ENCODE results near the gene IFT80. TPM values are rescaled to one million over a fixed set of nuclear protein-coding genes. Genes with fewer than 3 reads are reported as not detected.
"Not testable (repeated sequence)": the region's sequence is repeated elsewhere in the genome, so short reads cannot be mapped to it uniquely, and the experiment has no call there.

Gene IFT80
- total and polyA plus RNA-seq, 2 donors from 2014 or later, result 17.5 to 36.6 TPM

DNA sequence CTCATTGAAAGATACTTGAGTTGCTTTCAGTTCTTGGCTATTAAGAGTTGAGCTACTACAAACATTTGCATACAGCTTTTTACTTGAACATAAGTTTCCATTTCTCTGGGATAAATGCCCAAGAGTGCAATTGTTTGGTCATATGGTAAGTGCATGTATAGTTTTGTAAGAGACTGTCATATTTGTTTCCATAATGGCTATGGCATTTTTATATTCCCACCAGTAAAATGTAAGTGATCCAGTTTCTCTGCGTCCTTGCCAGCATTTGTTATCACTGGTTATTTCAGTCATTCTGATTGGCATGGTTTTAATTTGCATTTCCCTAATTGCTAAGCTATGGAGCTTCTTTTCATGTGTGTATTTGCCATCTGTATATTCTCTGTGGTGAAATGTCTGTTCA, 151.3 kb downstream of the IFT80 start:
- H3K9ac ChIP-seq (ENCODE audit: low read length in 3 of 3), result no peak overlapping the region
- H3K27ac ChIP-seq (ENCODE audit: low read depth in 2 of 2, low read length in 2 of 2), result no peak overlapping the region
- no peak for DNase-seq
- no peak for FAIRE-seq
- H3K4me3 ChIP-seq (ENCODE audit: low read length in 3 of 3), result no peak overlapping the region
- H3K27me3 ChIP-seq (ENCODE audit: control insufficient read depth, insufficient read depth, low read length), result no peaks in the 10 kb centered on the region
- no peaks in the 10 kb centered on the region for H3K9me3 ChIP-seq (ENCODE audit: control insufficient read depth in 2 of 3, insufficient read depth in 1 of 3, low read length in 3 of 3)
- TF ChIP-seq, protein P1, sequence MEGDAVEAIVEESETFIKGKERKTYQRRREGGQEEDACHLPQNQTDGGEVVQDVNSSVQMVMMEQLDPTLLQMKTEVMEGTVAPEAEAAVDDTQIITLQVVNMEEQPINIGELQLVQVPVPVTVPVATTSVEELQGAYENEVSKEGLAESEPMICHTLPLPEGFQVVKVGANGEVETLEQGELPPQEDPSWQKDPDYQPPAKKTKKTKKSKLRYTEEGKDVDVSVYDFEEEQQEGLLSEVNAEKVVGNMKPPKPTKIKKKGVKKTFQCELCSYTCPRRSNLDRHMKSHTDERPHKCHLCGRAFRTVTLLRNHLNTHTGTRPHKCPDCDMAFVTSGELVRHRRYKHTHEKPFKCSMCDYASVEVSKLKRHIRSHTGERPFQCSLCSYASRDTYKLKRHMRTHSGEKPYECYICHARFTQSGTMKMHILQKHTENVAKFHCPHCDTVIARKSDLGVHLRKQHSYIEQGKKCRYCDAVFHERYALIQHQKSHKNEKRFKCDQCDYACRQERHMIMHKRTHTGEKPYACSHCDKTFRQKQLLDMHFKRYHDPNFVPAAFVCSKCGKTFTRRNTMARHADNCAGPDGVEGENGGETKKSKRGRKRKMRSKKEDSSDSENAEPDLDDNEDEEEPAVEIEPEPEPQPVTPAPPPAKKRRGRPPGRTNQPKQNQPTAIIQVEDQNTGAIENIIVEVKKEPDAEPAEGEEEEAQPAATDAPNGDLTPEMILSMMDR (IDR thresholded peaks at IDR 0.05; ENCODE audit: borderline replicate concordance, extremely low read depth, insufficient read depth), result no peak
- H3K36me3 ChIP-seq (ENCODE audit: control insufficient read depth in 2 of 3, insufficient read depth in 3 of 3, low read length in 3 of 3), result no peaks in the 10 kb centered on the region
- no peaks in the 10 kb centered on the region for H3K4me1 ChIP-seq (ENCODE audit: control insufficient read depth in 2 of 3, insufficient read depth in 2 of 3, low read depth in 1 of 3, low read length in 3 of 3)
- intact Hi-C loops (cut with DNase I), result no loop called here

DNA sequence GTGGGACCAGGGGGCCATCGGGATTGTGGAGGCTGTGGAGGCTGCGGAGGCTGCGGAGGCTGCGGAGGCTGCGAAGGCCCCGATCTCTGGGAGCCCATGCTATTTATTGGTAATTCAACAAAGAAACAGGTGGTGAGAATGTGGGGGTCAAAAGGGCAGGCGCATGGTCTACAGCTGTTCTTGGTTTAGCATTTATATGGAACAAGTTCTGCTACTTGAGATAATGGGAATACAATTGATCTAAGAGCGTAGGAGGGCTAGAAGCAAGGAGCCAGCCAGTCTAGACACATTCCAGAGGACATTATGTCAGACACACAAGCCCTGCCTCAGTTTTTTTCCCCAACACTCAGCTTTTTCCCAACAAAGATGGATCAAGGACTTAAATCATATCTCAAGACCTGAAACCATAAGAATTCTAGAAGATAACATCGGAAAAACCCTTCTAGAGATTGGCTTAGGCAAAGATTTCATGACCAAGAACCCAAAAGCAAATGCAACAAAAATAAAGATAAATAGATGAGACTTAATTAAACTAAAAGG, 153.7 kb downstream of the IFT80 start:
- H3K36me3 ChIP-seq (ENCODE audit: control insufficient read depth in 2 of 3, insufficient read depth in 3 of 3, low read length in 3 of 3), result no peaks in the 10 kb centered on the region
- H3K9me3 ChIP-seq (ENCODE audit: control insufficient read depth in 2 of 3, insufficient read depth in 1 of 3, low read length in 3 of 3), result no peaks in the 10 kb centered on the region
- no peak overlapping the region for H3K9ac ChIP-seq (ENCODE audit: low read length in 3 of 3)
- H3K27ac ChIP-seq (ENCODE audit: low read depth in 2 of 2, low read length in 2 of 2), result no peak overlapping the region
- intact Hi-C loops (cut with DNase I), result no loop called here
- DNase-seq (no peak), FAIRE-seq (no peak)
- H3K4me3 ChIP-seq (ENCODE audit: low read length in 3 of 3), result no peak overlapping the region
- H3K4me1 ChIP-seq (ENCODE audit: control insufficient read depth in 2 of 3, insufficient read depth in 2 of 3, low read depth in 1 of 3, low read length in 3 of 3), result no peaks in the 10 kb centered on the region
- TF ChIP-seq, protein P1 (IDR thresholded peaks at IDR 0.05; ENCODE audit: borderline replicate concordance, extremely low read depth, insufficient read depth), result no peak
- no peaks in the 10 kb centered on the region for H3K27me3 ChIP-seq (ENCODE audit: control insufficient read depth, insufficient read depth, low read length)

DNA sequence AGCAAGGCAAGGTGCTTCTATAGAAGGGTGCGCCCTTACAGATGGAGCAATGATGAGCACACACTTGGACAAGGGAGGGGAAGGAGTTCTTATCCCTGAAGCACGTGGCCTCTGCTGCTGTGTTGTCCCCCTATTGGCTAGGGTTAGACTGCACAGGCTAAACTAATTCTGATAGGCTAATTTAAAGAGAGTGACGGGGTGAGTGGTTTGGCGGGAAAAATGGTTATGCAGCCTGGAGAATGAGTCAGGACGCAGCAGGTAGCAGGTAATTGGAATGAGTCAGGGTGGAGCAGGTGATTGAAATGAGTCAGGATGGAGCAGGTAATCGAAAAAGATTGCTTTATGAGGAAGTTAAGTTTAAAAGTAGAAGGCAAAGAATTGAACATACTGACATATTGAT, 158.3 kb downstream of the IFT80 start:
- H3K27me3 ChIP-seq (ENCODE audit: control insufficient read depth, insufficient read depth, low read length); H3K4me1 ChIP-seq (ENCODE audit: control insufficient read depth in 2 of 3, insufficient read depth in 2 of 3, low read depth in 1 of 3, low read length in 3 of 3); FAIRE-seq; DNase-seq; H3K27ac ChIP-seq (ENCODE audit: low read depth in 2 of 2, low read length in 2 of 2); H3K9me3 ChIP-seq (ENCODE audit: control insufficient read depth in 2 of 3, insufficient read depth in 1 of 3, low read length in 3 of 3); H3K9ac ChIP-seq (ENCODE audit: low read length in 3 of 3); intact Hi-C loops (cut with DNase I); H3K4me3 ChIP-seq (ENCODE audit: low read length in 3 of 3); H3K36me3 ChIP-seq (ENCODE audit: control insufficient read depth in 2 of 3, insufficient read depth in 3 of 3, low read length in 3 of 3): not testable (repeated sequence)

DNA sequence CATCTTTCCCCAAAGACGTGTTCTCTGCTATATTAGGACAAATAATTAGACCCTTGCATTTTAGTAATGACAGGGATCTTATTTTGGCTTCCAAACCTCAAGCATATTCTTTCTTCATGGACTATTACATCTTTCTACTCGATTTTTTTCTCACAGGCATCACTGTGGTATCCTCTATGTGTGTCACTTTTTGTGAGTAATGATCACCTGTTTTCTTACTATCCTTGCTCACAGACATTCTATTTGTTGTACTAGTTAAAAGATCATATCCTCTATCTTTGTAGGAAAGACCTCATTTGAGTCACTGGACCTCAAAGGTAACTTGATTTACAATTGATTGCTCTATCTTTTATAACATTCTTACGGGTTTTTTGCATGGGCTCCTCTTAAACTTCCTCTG, 167.0 kb downstream of the IFT80 start:
- Histone ChIP-seq H3K9ac (ENCODE audit: low read length in 3 of 3) (no peak overlapping the region), H3K4me1 (ENCODE audit: control insufficient read depth in 2 of 3, insufficient read depth in 2 of 3, low read depth in 1 of 3, low read length in 3 of 3) (no peaks in the 10 kb centered on the region), H3K9me3 (ENCODE audit: control insufficient read depth in 2 of 3, insufficient read depth in 1 of 3, low read length in 3 of 3) (no peaks in the 10 kb centered on the region), H3K27me3 (ENCODE audit: control insufficient read depth, insufficient read depth, low read length) (peaks cover 9% of the 10 kb centered on the region), H3K27ac (ENCODE audit: low read depth in 2 of 2, low read length in 2 of 2) (no peak overlapping the region), H3K36me3 (ENCODE audit: control insufficient read depth in 2 of 3, insufficient read depth in 3 of 3, low read length in 3 of 3) (no peaks in the 10 kb centered on the region), H3K4me3 (ENCODE audit: low read length in 3 of 3) (no peak overlapping the region)
- FAIRE-seq (no peak), DNase-seq (no peak)
- TF ChIP-seq, protein P1 (IDR thresholded peaks at IDR 0.05; ENCODE audit: borderline replicate concordance, extremely low read depth, insufficient read depth), result no peak
- intact Hi-C loops (cut with DNase I), result no loop called here

All from kidney (tissue), 14 donors.